RWPE1 (cell line): ENCODE measurements around the gene ATG101.
A peak's percentile ranks its signal among the peaks of the same experiment; 100 is the strongest.

Experiments used
- CTCF ChIA-PET: fragments of 350-600 bp; sonication (Branson Sonifier 250); formaldehyde crosslinking; extraction: SDS; loops from one replicate; lab custom pipeline; 2021; lab: Yijun Ruan, JAX
- POLR2A ChIA-PET: fragments of 400-600 bp; formaldehyde crosslinking; extraction: SDS; loops from one replicate; lab custom pipeline; 2020; ENCODE audit warnings: antibody characterized with exemption; ENCODE audit not compliant: low non-redundant PET; lab: Yijun Ruan, JAX
- DNase-seq: peaks from one replicate; pipeline ENCODE4 v3.0.0; 2012; ENCODE audit warnings: low spot score
- H3K27ac ChIP-seq: fragments of 450-650 bp; 2 replicates; pipeline ENCODE4 v1.5.1; 2017
- TF ChIP-seq, protein P1 (sequence below): fragments of 450-650 bp; conservative IDR thresholded peaks from 2 replicates; pipeline ENCODE4 v1.5.1; 2017; ENCODE audit warnings: low read depth, mild to moderate bottlenecking

ATG101 gene

DNA sequence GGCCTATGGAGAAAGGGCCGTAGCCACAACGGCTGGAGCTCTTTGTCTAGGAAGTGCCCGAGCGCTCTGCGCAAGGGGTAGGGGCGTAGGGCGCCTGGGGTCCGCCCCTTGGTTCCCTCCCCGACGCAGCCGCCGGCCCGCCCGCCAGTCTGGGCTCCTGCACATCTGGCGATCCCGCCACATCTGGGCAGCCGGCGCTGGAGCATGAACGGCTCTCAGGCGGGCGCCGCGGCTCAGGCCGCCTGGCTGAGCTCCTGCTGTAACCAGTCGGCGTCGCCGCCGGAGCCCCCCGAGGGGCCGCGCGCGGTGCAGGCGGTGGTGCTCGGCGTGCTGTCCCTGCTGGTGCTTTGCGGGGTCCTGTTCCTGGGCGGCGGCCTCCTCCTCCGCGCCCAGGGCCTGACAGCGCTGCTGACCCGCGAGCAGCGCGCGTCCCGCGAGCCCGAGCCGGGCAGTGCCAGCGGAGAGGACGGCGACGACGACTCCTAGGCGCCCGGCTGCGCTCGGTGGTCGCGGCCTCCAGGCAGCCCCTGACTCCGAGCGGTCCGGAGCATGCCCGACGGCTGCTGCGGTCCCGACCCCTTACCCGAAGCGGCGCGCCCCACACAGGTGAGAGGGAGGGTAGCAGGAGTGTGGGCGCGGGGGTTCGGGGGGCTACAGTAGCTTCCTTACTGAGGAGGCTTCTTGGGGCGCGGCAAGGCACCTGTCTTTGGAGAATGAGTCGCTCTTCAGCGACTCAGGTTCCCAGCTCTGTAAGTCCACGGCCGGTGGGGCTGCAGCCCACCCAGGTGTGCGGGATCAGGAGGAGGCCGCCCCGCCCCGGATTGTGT, 10.0 kb downstream of the ATG101 start, which contains the start of gene SMIM41:
Gene SMIM41, plus strand, starts transcription at position 129 of the 827 bp plus-strand sequence. Its CDS starts 76 bp downstream, at position 205.
- no peak for DNase-seq
- H3K27ac ChIP-seq, result 0 out of 2 replicates have a peak within 1 kb of the TSS, but pooled peaks have one; percentile 1
- ChIA-PET POLR2A (no interaction called here), CTCF (interaction anchor here (0.6 to 6.9 kb wide), 2 partner anchors 25 to 54 kb away, joined by 3 to 56 read pairs; no protein-coding TSS in a partner anchor)
- TF ChIP-seq, protein P1, sequence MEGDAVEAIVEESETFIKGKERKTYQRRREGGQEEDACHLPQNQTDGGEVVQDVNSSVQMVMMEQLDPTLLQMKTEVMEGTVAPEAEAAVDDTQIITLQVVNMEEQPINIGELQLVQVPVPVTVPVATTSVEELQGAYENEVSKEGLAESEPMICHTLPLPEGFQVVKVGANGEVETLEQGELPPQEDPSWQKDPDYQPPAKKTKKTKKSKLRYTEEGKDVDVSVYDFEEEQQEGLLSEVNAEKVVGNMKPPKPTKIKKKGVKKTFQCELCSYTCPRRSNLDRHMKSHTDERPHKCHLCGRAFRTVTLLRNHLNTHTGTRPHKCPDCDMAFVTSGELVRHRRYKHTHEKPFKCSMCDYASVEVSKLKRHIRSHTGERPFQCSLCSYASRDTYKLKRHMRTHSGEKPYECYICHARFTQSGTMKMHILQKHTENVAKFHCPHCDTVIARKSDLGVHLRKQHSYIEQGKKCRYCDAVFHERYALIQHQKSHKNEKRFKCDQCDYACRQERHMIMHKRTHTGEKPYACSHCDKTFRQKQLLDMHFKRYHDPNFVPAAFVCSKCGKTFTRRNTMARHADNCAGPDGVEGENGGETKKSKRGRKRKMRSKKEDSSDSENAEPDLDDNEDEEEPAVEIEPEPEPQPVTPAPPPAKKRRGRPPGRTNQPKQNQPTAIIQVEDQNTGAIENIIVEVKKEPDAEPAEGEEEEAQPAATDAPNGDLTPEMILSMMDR, result no peak

DNA sequence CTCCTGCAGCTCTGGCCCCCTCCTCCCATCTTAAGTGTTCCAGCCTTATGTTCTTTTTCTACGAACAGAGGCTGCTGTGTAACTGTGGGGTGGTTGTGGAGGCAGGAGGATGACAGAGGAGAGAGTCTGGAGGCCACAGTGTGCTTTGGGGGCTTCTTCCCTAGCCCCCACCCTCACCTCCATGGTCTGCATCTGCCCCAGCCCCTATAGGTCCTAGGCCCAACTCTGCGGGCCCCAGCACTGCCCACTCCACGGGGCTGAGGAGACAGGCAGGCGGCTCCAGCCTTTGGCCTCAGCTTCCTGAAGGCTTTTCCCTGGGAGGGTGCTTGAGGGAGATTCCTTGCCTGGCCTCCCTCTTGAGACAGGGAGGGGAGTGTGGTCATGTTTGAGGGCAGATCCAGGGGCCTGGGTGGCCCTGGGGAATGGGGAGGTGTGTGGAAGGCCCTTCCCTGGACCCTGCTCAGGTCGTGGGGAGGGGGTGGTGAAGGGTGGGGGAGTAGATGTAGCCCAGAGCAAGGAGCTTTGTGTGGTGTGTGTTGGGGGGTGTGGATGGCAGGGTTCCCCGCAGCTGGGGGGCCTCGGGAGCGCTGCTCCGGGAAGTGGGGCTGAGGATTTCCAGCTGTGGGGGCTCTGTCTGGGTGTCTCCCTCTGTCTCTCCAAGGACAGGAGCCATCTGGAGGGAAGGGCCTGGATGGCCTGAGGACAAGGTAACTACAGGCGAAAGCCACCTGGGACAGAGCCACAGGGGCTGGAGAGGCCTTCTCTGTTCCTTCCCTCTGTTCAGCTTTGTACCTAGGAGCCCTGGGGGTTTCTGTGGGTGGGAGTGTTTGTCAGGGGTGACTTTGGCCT, 10.8 kb downstream of the ATG101 start:
- TF ChIP-seq, protein P1, result no peak
- H3K27ac ChIP-seq, result no peak overlapping the region
- CTCF ChIA-PET, result interaction anchor here (0.6 to 6.9 kb wide), 6 partner anchors 9 to 238 kb away, joined by 3 to 56 read pairs (median 3); partner anchors contain the start of gene ATG101
- POLR2A ChIA-PET, result no interaction called here
- DNase-seq, result no peak

DNA sequence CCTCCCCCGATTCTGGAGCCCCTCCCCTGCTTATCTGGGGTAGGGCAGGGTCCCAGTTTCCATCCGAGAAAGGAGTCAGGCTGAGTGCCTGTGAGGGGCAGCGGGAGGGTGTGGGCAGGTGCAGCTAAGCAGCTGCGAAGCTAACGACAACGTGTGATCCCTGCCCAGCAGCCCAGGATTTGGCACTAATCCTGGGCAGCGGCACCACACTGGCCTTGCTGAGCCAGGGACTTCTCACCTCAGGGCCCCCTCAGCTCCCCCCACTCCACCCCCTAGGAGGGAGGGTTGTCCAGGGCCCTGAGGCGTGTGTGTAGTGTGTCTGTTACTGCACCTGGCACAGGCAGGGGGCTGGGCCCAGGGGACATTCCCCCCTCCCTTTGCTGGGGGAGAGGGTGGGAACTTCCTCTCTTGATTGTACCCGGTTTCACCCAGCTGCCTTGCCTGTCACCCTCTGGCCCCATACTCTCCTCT, 11.5 kb downstream of the ATG101 start:
- CTCF ChIA-PET, result interaction anchor here (0.6 to 6.9 kb wide), 6 partner anchors 10 to 237 kb away, joined by 3 to 56 read pairs (median 6); partner anchors contain the start of gene ATG101
- no peak for DNase-seq
- POLR2A ChIA-PET, result no interaction called here
- H3K27ac ChIP-seq, result no peak overlapping the region
- TF ChIP-seq, protein P1, result no peak

DNA sequence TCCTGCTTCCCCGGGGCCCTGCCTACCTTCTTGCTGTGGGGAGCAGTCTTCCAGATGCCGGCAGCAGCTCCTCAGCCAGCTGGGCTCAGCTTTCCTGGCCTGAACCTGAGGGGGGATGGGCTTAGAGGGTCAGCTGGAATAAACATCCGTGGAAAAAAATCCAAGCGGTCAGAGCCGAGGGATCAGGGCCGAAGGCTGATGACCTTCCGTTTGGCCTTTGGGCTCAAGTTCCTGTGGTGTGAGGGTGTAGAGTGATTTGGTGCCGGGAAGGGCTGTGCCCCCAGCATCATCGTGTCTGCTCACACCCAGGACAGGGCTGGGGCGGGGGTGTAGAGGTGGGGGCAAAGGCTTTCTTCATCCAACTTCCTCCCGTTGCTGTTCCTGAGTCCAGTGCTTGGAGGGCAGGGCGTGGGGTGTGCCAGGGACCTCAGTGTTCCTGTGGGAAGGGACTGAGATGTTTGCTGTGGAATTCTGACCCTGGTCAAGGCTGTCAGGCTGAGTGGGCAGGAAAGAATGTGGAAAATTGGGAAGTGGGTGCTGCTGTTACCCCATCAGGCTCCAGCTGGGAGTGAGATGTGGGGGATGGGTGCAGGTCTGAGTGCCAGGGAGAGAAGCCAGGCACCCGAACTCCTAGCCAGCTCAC, 12.4 kb downstream of the ATG101 start:
- POLR2A ChIA-PET, result no interaction called here
- CTCF ChIA-PET, result interaction anchor here (0.6 to 6.9 kb wide), 10 partner anchors 11 to 97 kb away, joined by 3 to 56 read pairs (median 7); partner anchors contain the start of gene ATG101
- no peak for DNase-seq
- H3K27ac ChIP-seq, result no peak overlapping the region; the same call in 1 of the 2 replicates
- TF ChIP-seq, protein P1, result no peak

DNA sequence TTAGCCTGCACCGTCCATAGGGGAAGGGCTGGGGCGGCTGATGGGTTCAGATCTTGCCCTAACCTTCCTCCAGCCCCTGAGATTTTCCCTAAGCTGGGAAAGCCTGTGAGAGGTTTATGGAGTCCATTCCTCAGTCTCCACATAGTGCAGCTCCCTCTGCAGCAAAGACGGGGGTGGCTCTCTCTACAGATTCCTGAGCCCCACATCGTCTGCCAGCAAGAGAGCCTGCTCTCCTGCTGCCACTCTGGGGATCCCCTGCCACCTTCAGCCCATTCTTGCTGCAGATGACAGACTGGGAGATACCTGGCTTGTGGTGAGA, 12.8 kb downstream of the ATG101 start:
- CTCF ChIA-PET, result interaction anchor here (0.6 to 6.9 kb wide), 15 partner anchors 9 to 601 kb away, joined by 3 to 56 read pairs (median 5); partner anchors contain the start of gene ATG101
- TF ChIP-seq, protein P1, result no peak
- H3K27ac ChIP-seq, result no peak overlapping the region; the same call in 1 of the 2 replicates
- POLR2A ChIA-PET, result no interaction called here
- DNase-seq, result no peak
